HG03432 (cell line): ENCODE measurements around the gene HNRNPK.

Experiments
- ATAC-seq: cut with Tn5 transposase; IDR thresholded peaks from one replicate; pipeline ENCODE4 v1.9.1; 2021; ENCODE audit warnings: mild to moderate bottlenecking, moderate library complexity; ENCODE audit not compliant: unreplicated experiment

The HNRNPK gene

DNA sequence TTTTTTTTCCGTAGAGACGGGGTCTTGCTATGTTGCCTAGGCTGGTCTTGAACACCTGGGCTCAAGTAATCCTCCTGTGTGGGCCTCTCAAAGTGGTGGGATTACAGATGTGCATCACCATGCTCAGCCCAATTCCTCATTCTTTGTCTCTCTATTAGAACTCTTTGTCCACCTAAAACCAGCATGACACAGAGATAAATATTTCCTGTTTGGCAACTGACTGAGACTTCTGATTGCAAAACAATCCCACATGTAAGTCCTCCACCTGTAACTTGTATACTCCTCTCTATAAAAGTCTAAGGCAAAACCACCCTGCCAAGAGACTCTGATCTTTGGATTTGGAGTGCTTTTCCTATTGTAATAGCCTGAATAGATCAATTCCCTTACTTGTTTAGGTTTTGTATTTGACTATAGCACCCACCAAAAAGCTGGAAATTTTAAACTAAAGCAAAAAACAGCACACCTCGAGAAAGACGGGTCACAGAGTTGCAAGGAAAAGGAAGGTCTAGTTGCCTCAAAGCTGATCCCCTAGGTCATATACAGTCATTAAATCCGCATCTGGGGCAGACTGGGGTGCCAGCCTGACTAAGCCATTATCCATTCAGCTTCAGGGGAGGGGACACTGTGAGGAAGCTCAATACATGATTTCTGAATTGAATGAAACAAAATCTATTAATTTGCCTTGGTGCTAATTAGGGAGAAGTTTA, 45.3 kb downstream of the HNRNPK start:
- no peak for ATAC-seq

DNA sequence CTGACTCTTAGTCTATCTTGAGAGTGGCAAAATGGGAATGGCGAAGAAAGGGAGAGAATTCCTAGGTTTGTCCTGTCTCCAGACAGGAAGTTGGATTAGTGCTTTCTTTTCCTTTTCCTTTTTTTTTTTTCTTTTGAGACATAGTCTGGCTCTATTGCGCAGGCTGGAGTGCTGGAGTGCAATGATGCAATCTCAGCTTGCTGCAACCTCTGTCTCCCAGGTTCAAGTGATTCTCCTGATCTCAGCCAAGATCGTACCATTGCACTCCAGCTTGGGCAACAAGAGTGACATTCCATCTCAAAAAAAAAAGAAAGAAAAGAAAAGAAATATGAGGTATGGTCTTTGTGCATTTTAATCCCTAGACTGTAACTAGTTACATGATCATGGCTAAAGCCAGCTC, 46.2 kb downstream of the HNRNPK start:
- ATAC-seq = no peak

DNA sequence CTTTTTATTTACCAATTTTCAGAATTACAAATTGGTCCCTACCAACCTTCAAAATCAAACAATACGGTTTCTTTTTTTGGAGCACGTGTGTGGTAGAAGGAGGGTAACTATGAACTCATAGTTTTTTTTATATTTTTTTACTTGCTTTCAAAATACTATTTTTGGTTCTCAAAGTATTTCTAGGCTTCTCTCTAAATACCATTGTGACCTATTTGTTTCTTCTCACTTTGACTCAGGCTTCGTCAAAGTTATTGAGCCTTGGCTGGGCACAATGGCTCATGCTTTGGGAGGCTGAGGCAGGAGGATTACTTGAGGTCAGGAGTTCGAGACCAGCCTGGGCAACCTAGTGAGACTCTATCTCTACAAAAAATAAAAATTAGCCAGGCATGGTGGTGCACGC, 47.2 kb downstream of the HNRNPK start:
- no peak for ATAC-seq

- no peak for ATAC-seq
Observed at GRCh38 chr9:83932011-83932410, 48.0 kb downstream of the HNRNPK start.

- ATAC-seq = no peak
Observed at GRCh38 chr9:83930881-83931280, 49.1 kb downstream of the HNRNPK start.

DNA sequence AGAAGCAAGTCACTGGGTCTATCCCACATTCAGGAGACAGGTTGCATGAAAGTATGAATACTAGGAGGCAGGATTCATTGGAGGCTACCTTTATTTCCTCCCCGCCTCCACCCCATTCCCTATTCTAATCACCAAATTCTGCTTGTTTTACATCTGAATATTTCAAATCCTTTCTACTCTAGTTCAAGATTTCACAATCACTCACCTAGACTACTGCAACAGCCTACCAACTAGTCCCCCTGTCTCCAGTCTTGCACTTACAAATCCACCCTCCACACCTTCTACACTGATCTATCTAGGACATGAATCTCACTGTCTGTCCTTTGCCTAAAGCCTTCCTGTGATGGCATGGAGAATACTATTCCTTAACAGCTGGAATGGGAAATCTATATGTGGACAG, 52.4 kb downstream of the HNRNPK start:
- ATAC-seq = no peak

- ATAC-seq = peak; percentile 95
Observed at GRCh38 chr9:83920927-83921707, 58.9 kb downstream of the HNRNPK start, which contains the start of gene KIF27. TSS of gene KIF27 (minus strand) at chr9:83921432. CDS start at chr9:83915591, 5,841 bp downstream.

DNA sequence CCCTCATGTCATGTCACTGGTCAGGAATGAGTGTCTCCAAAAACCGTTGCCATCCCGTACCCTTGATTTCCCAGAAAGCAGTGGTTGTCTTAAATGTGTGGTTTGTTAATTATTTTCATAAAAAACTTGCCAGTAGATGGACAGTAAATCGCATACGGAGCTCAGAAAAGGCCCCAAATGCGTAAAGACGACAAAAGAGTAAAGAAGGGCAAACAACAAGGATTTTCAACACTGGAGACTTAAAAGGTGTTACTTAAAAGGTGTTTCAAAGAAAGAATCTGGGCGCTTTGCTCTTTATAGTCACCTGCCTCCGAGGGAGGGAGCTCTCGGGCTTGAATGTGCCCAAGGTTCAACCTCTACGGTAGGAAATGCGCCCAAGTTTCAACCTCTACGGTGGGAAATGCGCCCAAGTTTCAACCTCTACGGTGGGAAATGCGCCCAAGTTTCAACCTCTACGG, 59.5 kb downstream of the HNRNPK start:
- ATAC-seq = peak; percentile 20

GRCh38 chr9:83919111-83919510, 60.9 kb downstream of the HNRNPK start:
- no peak for ATAC-seq
